ENCODE measurements around the gene AFM. TPM values are rescaled to one million over a fixed set of nuclear protein-coding genes. Genes with fewer than 3 reads are reported as not detected.

AFM gene
- total and polyA plus RNA-seq, 8 donors = 0.17 TPM; not detected in 7

- no peak overlapping the region for H3K4me3 ChIP-seq
- H3K27ac ChIP-seq = no peak overlapping the region
- intact Hi-C loops (cut with DNase I) = no loop called here
- TF ChIP-seq CTCF (IDR thresholded peaks at IDR 0.05) = peak; percentile 12 to 32
- no peaks in the 10 kb centered on the region for H3K4me1 ChIP-seq
- ATAC-seq = no peak
- no peaks in the 10 kb centered on the region for H3K9me3 ChIP-seq
- no peaks in the 10 kb centered on the region for H3K36me3 ChIP-seq
- DNase-seq = no peak
- no peaks in the 10 kb centered on the region for H3K27me3 ChIP-seq
Measured at GRCh38 chr4:73434311-73434710, 47.2 kb upstream of the AFM start.

- no peak within 1 kb of the TSS for H3K27ac ChIP-seq
- DNase-seq (no peak), ATAC-seq (no peak)
- H3K9me3 ChIP-seq = no peaks in the 10 kb centered on the region
- no peaks in the 10 kb centered on the region for H3K36me3 ChIP-seq
- no peak for TF ChIP-seq CTCF (IDR thresholded peaks at IDR 0.05)
- no peak within 1 kb of the TSS for H3K4me3 ChIP-seq
- no peaks in the 10 kb centered on the region for H3K4me1 ChIP-seq
- intact Hi-C loops (cut with DNase I) = no loop called here
- H3K27me3 ChIP-seq = no peaks in the 10 kb centered on the region
Measured at GRCh38 chr4:73435984-73436383, 45.6 kb upstream of the AFM start, which contains the start of gene AFP. TSS of gene AFP (plus strand) at chr4:73436221. CDS start at chr4:73436263, 42 bp downstream.

- Histone ChIP-seq H3K9me3 (no peaks in the 10 kb centered on the region), H3K36me3 (no peaks in the 10 kb centered on the region), H3K4me3 (no peak overlapping the region), H3K27me3 (no peaks in the 10 kb centered on the region), H3K4me1 (no peaks in the 10 kb centered on the region), H3K27ac (no peak overlapping the region)
- DNase-seq (no peak), ATAC-seq (no peak)
- no peak for TF ChIP-seq CTCF (IDR thresholded peaks at IDR 0.05)
- intact Hi-C loops (cut with DNase I) = no loop called here
Measured at GRCh38 chr4:73436674-73437557, 44.6 kb upstream of the AFM start.

- Histone ChIP-seq H3K4me1 (no peaks in the 10 kb centered on the region), H3K4me3 (no peak overlapping the region), H3K9me3 (no peaks in the 10 kb centered on the region), H3K27me3 (no peaks in the 10 kb centered on the region), H3K36me3 (no peaks in the 10 kb centered on the region), H3K27ac (no peak overlapping the region)
- no peak for ATAC-seq
- intact Hi-C loops (cut with DNase I) = no loop called here
- TF ChIP-seq CTCF (IDR thresholded peaks at IDR 0.05) = no peak
- no peak for DNase-seq
Measured at GRCh38 chr4:73437558-73437956, 44.0 kb upstream of the AFM start.

GRCh38 chr4:73438048-73438447, 43.5 kb upstream of the AFM start:
- ATAC-seq (no peak), DNase-seq (no peak)
- Histone ChIP-seq H3K4me3 (no peak overlapping the region), H3K27me3 (no peaks in the 10 kb centered on the region), H3K4me1 (no peaks in the 10 kb centered on the region), H3K9me3 (no peaks in the 10 kb centered on the region), H3K36me3 (no peaks in the 10 kb centered on the region), H3K27ac (no peak overlapping the region)
- intact Hi-C loops (cut with DNase I) = no loop called here
- no peak for TF ChIP-seq CTCF (IDR thresholded peaks at IDR 0.05)

Measured in left lung (tissue), 10 donors.